Activated T-cell treated with anti-CD3 and anti-CD28 coated beads, Interleukin-2, amount 50 U/mL, for 72 hours (primary cell): ENCODE data around the gene P4HA1. TPM values are rescaled to one million over a fixed set of nuclear protein-coding genes. Genes with fewer than 3 reads are reported as not detected.
"Not testable (repeated sequence)": the region's sequence is repeated elsewhere in the genome, so short reads cannot be mapped to it uniquely, and the experiment has no call there.

Source experiments
- ATAC-seq, 2 donors: fragments of 150-1000 bp; cut with Tn5 transposase; replicated peaks in 1 of 2; 2 replicates each; pipeline ENCODE4 v1.10.0; 2021; ENCODE audit warnings: moderate library complexity in 2 of 2, mild to moderate bottlenecking in 1 of 2
- DNase-seq, 2 donors: peaks; one replicate each; pipeline ENCODE4 v3.0.0; 2021 to 2022; ENCODE audit warnings: mixed read lengths in 1 of 2
- H3K27ac Mint-ChIP-seq: one replicate; pipeline ENCODE4 v1.8.0; 2022; ENCODE audit warnings: mild to moderate bottlenecking, moderate library complexity, mixed read lengths
- H3K27me3 Mint-ChIP-seq: one replicate; pipeline ENCODE4 v1.8.0; 2022; ENCODE audit warnings: low read depth, mixed read lengths
- H3K36me3 Mint-ChIP-seq, 2 donors: one replicate each; pipeline ENCODE4 v1.8.0; 2022; ENCODE audit warnings: mixed read lengths in 2 of 2, mild to moderate bottlenecking in 1 of 2; ENCODE audit not compliant: insufficient read depth in 2 of 2
- H3K4me1 Mint-ChIP-seq: one replicate; pipeline ENCODE4 v1.8.0; 2022; ENCODE audit warnings: low read depth, mixed read lengths
- H3K4me3 Mint-ChIP-seq, 2 donors: one replicate each; pipeline ENCODE4 v1.8.0; 2022; ENCODE audit warnings: mild to moderate bottlenecking in 2 of 2, mixed read lengths in 2 of 2, moderate library complexity in 2 of 2
- H3K9me3 Mint-ChIP-seq, 2 donors: one replicate each; pipeline ENCODE4 v1.8.0; 2022; ENCODE audit warnings: mixed read lengths in 2 of 2
- total RNA-seq, 2 donors: library from RNA; stranded (reverse); gene quantifications; one replicate each; pipeline ENCODE4 v1.2.3, GENCODE V29; 2022

The P4HA1 gene
- total RNA-seq, 2 donors from 2014 or later, result 20.5 to 28.8 TPM

DNA sequence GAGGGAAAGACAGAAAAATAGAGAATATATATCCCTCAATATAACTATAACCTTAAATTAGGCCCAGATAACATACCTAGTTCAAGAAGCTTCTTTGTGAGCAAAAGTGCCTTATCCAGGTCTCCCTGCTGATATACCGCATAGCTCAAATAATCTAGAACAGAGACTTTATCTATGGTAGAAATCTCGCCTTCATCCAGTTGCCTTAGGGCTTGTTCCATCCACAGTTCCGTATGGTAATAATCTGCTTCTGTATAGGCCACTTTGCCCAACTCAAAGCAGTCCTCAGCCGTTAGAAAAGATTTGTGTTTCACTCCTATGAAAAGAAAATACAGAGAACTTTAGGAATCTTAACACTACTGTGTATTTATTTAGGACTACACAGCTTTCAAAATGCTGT lies 43.4 kb downstream of the P4HA1 start:
- Mint-ChIP-seq H3K27me3 (no peaks in the 10 kb centered on the region), H3K4me1 (no peaks in the 10 kb centered on the region), H3K4me3 (no peak overlapping the region), H3K36me3 (peaks cover 0 to 8% of the 10 kb centered on the region in 2 donors), H3K9me3 (no peaks in the 10 kb centered on the region), H3K27ac (no peak overlapping the region)
- ATAC-seq (no peak), DNase-seq (no peak)

DNA sequence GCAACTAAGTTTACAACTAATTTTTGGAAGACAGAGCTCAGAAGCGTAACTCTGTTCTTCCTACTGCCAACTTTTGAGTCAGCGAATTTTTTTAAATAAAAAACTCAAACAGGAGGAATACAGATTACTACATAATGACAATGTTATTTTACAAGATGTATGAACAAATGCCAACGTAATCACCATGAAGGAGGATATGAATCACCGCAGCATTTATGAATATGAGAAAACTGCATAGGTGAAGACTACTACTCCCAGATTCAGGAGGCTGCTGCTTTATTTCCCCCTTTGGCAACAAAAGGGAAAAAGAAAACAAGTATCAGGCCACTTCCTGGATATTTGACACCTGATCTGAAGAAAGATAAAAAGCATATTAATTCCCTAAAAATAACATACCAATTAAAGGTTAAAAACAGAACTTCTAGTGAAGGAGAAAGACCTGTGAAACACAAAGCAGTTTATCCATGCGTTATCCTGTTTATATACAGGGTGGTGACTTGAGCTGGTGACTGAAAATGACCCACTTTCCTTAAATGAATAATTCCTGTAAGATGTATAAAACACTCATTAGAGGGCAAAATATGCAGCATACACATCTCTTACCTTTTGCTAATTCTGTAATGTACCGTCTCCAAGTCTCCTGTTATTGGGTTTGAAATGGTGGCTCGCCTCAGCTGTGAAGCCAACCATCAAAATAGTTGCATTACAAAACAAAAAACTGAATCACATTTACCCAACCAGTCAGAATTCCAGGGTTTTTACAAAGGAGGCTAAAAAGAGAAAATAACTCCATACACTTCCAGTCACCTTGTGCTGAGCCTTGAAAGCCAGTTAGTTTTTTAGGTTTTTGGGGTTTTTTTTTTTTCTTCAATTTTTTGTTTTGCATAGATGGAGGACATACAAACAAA lies 52.0 kb downstream of the P4HA1 start:
- Mint-ChIP-seq H3K4me3 (no peak overlapping the region), H3K27ac (peak overlapping the region; percentile 44), H3K27me3 (no peaks in the 10 kb centered on the region), H3K36me3 (peaks cover 0 to 15% of the 10 kb centered on the region in 2 donors), H3K9me3 (no peaks in the 10 kb centered on the region), H3K4me1 (peaks cover 7% of the 10 kb centered on the region)
- ATAC-seq (no peak), DNase-seq (no peak)

DNA sequence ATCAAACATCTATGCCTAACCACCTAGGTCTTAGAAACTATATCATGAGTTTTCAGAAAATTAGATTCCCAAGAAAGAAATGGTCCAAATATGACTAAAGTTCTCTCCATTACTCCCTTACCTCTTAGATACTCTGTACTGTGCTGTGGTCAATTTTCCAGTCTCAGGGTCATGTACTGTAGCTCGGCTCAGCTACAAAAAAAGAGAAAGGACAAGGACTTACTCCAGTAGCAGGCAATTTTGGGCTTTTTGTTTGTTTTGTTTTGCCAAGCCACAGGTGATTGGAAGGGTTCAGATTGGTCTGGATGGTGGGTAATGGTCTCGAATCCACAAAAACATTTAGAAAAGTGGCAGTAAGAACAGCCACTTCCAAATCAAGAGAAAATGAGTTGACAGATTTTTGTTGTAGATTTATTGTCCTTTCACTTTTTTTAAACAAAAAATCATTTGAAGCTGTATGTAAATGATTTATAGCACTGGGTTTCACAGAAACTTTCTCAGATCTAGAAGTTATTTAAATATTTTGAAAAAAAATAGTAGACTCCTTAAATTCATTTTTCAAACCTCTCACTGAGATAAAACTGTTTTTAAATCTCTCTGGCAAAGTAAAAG lies 52.8 kb downstream of the P4HA1 start:
- ATAC-seq (no peak), DNase-seq (no peak)
- no peak overlapping the region for H3K4me3 Mint-ChIP-seq
- H3K36me3 Mint-ChIP-seq, result peaks cover 0 to 15% of the 10 kb centered on the region in 2 donors
- no peaks in the 10 kb centered on the region for H3K27me3 Mint-ChIP-seq
- H3K27ac Mint-ChIP-seq, result peak overlapping the region; percentile 44
- H3K4me1 Mint-ChIP-seq, result peaks cover 7% of the 10 kb centered on the region
- H3K9me3 Mint-ChIP-seq, result no peaks in the 10 kb centered on the region

DNA sequence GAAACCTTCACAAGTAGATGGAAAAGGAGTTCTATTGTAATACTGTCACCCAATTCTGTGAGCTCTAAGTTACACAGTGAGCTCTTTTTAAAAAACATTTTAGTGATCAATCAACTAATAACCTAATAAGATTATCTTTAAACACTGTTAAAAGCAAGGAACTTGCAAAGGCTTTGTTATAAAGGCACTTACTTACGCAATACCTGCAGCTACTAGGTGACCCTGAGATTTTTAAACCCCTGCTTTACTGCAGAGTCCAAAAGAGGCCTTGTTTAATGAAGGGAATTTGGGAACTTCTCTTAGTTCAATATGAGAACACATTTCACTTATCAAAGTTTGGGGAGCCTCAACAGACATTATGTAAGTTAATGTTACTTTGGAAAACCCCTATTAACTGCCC lies 53.3 kb downstream of the P4HA1 start:
- H3K27ac Mint-ChIP-seq, result no peak overlapping the region
- no peak overlapping the region for H3K4me3 Mint-ChIP-seq
- peaks cover 7% of the 10 kb centered on the region for H3K4me1 Mint-ChIP-seq
- no peaks in the 10 kb centered on the region for H3K9me3 Mint-ChIP-seq
- H3K27me3 Mint-ChIP-seq, result no peaks in the 10 kb centered on the region
- peaks cover 0 to 15% of the 10 kb centered on the region in 2 donors for H3K36me3 Mint-ChIP-seq
- DNase-seq, result no peak
- ATAC-seq, result no peak

DNA sequence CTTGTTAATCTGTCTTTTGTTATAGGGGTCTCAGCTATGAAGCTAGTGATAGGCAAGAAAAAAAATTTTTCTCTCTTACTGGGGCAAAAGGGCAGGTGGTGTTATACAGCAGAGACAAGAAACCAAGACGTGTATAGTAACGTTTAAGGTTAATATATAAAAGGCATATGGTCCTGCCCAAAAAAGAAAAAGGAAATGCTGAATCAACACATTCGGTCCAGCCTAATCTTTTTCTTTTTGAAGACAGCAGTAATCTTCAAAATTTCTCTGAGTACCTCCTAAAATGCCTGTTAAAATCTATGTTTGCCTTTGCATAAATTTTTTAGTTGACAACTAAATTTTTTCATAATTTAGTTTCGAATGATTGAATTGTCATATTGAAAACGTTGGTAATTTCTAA lies 54.5 kb downstream of the P4HA1 start:
- no peak overlapping the region for H3K27ac Mint-ChIP-seq
- H3K36me3 Mint-ChIP-seq, result peaks cover 0 to 15% of the 10 kb centered on the region in 2 donors
- no peak for ATAC-seq
- H3K27me3 Mint-ChIP-seq, result no peaks in the 10 kb centered on the region
- DNase-seq, result no peak
- no peak overlapping the region for H3K4me3 Mint-ChIP-seq
- peaks cover 7% of the 10 kb centered on the region for H3K4me1 Mint-ChIP-seq
- H3K9me3 Mint-ChIP-seq, result no peaks in the 10 kb centered on the region

DNA sequence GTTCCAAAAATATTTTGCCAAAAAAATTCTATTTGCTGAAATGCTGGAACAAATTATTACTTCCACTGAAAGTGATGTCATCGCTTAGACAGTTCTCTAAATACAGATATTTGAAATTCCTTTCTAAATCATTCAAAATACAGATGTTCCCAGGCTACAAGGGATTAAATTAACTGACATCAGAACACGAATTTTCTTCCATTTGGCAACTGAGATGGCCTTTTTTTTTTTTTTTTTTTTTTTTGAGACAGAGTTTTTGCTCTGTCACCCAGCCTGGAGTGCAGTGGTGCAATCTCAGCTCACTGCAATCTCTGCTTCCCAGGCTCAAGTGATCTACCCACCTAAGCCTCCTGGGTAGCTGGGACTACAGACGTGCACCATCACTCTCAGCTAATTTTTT lies 57.0 kb downstream of the P4HA1 start:
- DNase-seq (no peak), ATAC-seq (no peak)
- Mint-ChIP-seq H3K9me3 (no peaks in the 10 kb centered on the region), H3K4me1 (no peaks in the 10 kb centered on the region), H3K36me3 (peaks cover 0 to 7% of the 10 kb centered on the region in 2 donors), H3K27me3 (no peaks in the 10 kb centered on the region), H3K27ac (no peak overlapping the region), H3K4me3 (no peak overlapping the region)

DNA sequence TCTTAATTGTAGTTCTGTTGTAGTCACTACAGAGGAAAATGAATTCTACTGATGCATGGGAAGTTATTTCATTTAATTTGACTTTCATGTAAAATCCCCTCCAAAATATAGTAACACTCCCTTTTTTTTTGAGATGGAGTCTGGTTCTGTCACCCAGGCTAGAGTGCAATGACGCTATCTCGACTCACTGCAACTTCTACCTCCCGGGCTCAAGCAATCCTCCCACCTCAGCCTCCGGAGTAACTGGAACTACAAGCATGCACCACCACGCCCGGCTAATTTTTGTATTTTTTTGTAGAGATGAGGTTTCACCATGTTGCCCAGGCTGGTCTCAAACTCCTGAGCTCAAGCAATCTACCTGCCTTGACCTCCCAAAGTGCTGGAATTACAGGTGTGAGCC lies 60.4 kb downstream of the P4HA1 start:
- not testable (repeated sequence) for H3K9me3 Mint-ChIP-seq, DNase-seq, H3K36me3 Mint-ChIP-seq, H3K4me3 Mint-ChIP-seq, H3K27me3 Mint-ChIP-seq, ATAC-seq, H3K4me1 Mint-ChIP-seq, H3K27ac Mint-ChIP-seq

DNA sequence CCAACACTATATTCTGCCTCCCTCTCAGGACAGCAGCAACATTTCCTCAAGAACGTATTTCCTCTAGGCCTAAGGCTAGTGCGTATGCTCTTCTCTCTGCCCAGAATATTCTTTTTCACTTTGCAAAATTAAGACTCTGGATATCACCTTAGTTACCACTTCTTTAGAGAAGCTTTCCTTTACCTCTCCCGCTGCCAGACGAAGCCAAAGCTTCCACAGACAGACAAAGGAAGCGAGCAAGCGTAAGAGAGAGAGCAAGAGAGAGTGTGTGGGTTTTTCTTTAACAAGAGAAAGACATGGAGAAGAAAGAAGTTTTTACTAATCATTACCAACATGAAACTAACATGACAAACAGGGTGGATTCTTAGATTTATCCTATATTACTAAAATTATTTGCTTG lies 64.1 kb downstream of the P4HA1 start:
- Mint-ChIP-seq H3K27me3 (no peaks in the 10 kb centered on the region), H3K4me3 (no peak overlapping the region), H3K4me1 (no peaks in the 10 kb centered on the region), H3K27ac (no peak overlapping the region), H3K9me3 (no peaks in the 10 kb centered on the region), H3K36me3 (peaks cover 2 to 4% of the 10 kb centered on the region in 2 donors)
- no peak for DNase-seq
- no peak for ATAC-seq

DNA sequence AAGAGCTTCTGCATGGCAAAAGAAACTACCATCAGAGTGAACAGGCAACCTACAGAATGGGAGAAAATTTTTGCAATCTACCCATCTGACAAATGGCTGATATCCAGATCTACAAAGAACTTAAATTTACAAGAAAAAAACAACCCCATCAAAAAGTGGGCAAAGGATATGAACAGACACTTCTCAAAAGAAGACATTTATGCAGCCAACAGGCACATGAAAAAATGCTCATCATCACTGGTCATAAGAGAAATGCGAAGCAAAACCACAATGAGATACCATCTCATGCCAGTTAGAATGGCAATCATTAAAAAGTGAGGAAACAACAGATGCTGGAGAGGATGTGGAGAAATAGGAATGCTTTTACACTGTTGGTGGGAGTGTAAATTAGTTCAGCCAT lies 70.0 kb downstream of the P4HA1 start:
- H3K27me3 Mint-ChIP-seq, H3K4me3 Mint-ChIP-seq, H3K9me3 Mint-ChIP-seq, ATAC-seq, DNase-seq: not testable (repeated sequence)
- peaks cover 23% of the 10 kb centered on the region for H3K4me1 Mint-ChIP-seq
- H3K27ac Mint-ChIP-seq, result peak overlapping the region; percentile 44
- H3K36me3 Mint-ChIP-seq, result peaks cover 15 to 22% of the 10 kb centered on the region in 2 donors

DNA sequence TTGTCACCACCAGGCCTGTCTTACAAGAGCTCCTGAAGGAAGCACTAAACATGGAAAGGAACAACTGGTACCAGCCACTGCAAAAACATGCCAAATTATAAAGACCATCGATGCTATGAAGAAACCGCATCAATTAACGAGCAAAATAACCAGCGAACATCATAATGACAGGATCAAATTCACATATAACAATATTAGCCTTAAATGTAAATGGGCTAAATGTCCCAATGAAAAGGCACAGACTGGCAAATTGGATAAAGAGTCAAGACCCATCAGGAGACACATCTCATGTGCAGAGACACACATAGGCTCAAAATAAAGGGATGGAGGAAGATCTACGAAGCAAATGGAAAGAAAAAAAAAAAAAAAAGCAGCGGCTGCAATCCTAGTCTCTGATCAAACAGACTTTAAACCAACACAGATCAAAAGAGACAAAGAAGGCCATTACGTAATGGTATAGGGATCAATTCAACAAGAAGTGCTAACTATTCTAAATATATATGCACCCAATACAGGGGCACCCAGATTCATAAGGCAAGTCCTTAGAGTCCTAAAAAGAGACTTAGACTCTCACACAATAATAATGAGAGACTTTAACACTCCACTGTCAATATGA lies 73.1 kb downstream of the P4HA1 start:
- Mint-ChIP-seq H3K4me3 (peak overlapping the region; percentile 4 to 33), H3K4me1 (peaks cover 39% of the 10 kb centered on the region), H3K36me3 (peaks cover 18 to 22% of the 10 kb centered on the region in 2 donors), H3K27ac (peak overlapping the region; percentile 3)
- H3K27me3 Mint-ChIP-seq, H3K9me3 Mint-ChIP-seq, ATAC-seq, DNase-seq: not testable (repeated sequence)

DNA sequence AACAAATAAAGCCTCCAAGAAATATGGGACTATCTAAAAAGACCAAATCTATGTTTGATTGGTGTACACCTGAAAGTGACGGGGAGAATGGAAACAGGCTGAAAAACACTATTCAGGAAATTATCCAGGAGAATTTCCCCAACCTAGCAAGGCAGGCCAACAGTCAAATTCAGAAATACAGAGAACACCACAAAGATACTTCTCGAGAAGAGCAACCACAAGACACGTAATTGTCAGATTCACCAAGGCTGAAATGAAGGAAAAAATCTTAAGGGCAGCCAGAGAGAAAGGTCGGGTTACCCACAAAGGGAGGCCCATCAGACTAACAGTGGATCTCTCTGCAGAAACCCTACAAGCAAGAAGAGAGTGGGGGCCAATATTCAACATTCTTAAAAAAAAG lies 73.7 kb downstream of the P4HA1 start:
- ATAC-seq, H3K27me3 Mint-ChIP-seq, H3K27ac Mint-ChIP-seq, H3K9me3 Mint-ChIP-seq: not testable (repeated sequence)
- peak in 1 of 2 donors; percentile 2 for DNase-seq
- H3K4me1 Mint-ChIP-seq, result peaks cover 39% of the 10 kb centered on the region
- H3K4me3 Mint-ChIP-seq, result peak overlapping the region; percentile 4 to 14
- H3K36me3 Mint-ChIP-seq, result peaks cover 18 to 21% of the 10 kb centered on the region in 2 donors

DNA sequence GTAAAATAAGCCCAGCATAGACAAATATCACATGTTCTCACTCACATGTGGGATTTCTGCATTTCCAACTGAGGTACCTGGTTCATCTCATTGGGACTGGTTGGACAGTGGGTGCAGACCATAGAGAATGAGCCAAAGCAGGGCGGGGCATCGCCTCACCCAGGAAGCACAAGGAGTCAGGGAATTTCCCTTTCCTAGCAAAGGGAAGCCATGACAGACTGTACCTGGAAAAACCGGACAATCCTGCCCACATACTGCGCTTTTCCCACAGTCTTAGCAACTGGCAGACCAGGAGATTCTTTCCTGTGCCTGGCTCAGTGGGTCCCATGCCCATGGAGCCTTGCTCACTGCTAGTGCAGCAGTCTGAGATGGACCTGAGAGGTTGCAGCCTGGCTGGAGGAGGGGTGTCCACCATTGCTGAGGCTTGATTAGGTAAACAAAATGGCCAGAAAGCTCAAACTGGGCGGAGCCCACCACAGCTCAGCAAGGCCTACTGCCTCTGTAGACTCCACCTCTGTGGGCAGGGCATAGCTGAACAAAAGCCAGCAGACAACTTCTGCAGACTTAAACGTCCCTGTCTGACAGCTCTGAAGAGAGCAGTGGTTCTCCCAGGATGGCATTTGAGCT lies 75.0 kb downstream of the P4HA1 start:
- not testable (repeated sequence) for H3K27ac Mint-ChIP-seq, H3K27me3 Mint-ChIP-seq, H3K9me3 Mint-ChIP-seq, ATAC-seq, H3K4me3 Mint-ChIP-seq, DNase-seq
- H3K4me1 Mint-ChIP-seq, result peaks cover 39% of the 10 kb centered on the region
- H3K36me3 Mint-ChIP-seq, result peaks cover 11 to 17% of the 10 kb centered on the region in 2 donors

DNA sequence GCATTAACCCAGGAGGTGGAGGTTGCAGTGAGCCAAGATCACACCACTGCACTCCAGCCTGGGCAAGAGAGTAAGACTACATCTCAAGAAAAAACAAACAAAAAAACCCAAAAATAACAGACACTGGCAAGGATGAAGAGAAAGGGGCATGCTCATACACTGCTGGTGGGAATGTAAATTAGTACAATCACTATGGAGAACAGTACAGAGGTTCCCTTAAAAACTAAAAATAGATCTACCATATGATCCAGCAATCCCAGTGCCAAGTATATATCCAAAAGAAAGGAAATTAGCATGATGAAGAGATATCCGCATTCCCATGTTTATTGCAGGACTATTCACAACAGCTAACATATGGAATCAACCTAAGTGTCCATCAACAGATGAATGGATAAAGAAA lies 75.6 kb downstream of the P4HA1 start:
- Mint-ChIP-seq H3K36me3 (peaks cover 13 to 15% of the 10 kb centered on the region in 2 donors), H3K27me3 (no peaks in the 10 kb centered on the region), H3K9me3 (no peaks in the 10 kb centered on the region), H3K27ac (no peak overlapping the region), H3K4me1 (peaks cover 39% of the 10 kb centered on the region), H3K4me3 (no peak overlapping the region)
- DNase-seq (no peak), ATAC-seq (no peak)
